ENCODE results near the gene WFS1.

WFS1 gene

DNA sequence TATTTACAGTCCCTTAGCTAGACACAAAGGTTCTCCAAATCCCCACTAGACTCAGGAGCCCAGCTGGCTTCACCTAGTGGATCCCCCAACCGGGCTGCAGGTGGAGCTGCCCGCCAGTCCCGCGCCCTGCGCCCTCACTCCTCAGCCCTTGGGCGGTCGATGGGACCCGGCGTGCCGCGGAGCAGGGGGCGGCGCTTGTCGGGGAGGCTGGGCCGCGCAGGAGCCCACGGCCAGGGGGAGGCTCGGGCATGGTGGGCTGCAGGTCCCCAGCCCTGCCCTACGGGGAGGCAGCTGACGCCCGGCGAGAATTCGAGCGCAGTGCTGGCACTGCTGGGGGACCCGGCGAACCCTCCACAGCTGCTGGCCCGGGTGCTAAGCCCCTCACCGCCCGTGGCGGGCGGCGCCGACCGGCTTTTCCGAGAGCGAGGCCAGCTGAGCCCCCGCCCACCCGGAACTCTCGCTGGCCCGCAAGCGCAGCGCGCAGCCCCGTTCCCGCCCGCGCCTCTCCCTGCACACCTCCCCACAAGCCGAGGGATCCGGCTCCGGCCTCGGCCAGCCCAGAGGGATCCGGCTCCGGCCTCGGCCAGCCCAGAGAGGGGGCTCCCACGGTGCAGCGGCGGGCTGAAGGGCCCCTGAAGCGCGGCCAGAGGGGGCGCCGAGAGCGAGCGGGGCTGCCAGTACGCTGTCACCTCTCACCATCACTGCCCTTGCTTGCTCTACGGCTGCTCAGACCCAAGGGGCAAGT is 39.4 kb downstream of the WFS1 start:
- DNase-seq, result no peak
- Histone ChIP-seq H3K4me1 (ENCODE audit: low read length) (no peaks in the 10 kb centered on the region), H3F3A (ENCODE audit: insufficient read depth, low read length) (no peaks in the 10 kb centered on the region), H3K9ac (ENCODE audit: low read length) (no peak overlapping the region), H4K20me1 (ENCODE audit: insufficient read depth, low read length) (no peaks in the 10 kb centered on the region), H3K36me3 (replicated peaks; ENCODE audit: insufficient read depth, low read length) (no peaks in the 10 kb centered on the region), H3K9me3 (replicated peaks; ENCODE audit: insufficient read depth, low read length) (no peaks in the 10 kb centered on the region), H3K9me2 (replicated peaks; ENCODE audit: insufficient read depth, low read length) (no peaks in the 10 kb centered on the region), H3K4me3 (ENCODE audit: low read length) (no peak overlapping the region), H2AFZ (ENCODE audit: low read length) (no peak overlapping the region), H3K79me2 (ENCODE audit: low read length) (no peaks in the 10 kb centered on the region), H3K27me3 (replicated peaks; ENCODE audit: insufficient read depth, low read length) (peaks cover 10% of the 10 kb centered on the region), H3K27ac (ENCODE audit: low read length) (no peak overlapping the region), H3K4me2 (ENCODE audit: low read depth, low read length) (no peak overlapping the region)
- TF ChIP-seq EZH2phosphoT487 (IDR thresholded peaks at IDR 0.05; ENCODE audit: low read length) (no peak), EZH2 (optimal IDR thresholded peaks at IDR 0.05; ENCODE audit: low read depth, low read length) (no peak)
- TF ChIP-seq, protein P1, sequence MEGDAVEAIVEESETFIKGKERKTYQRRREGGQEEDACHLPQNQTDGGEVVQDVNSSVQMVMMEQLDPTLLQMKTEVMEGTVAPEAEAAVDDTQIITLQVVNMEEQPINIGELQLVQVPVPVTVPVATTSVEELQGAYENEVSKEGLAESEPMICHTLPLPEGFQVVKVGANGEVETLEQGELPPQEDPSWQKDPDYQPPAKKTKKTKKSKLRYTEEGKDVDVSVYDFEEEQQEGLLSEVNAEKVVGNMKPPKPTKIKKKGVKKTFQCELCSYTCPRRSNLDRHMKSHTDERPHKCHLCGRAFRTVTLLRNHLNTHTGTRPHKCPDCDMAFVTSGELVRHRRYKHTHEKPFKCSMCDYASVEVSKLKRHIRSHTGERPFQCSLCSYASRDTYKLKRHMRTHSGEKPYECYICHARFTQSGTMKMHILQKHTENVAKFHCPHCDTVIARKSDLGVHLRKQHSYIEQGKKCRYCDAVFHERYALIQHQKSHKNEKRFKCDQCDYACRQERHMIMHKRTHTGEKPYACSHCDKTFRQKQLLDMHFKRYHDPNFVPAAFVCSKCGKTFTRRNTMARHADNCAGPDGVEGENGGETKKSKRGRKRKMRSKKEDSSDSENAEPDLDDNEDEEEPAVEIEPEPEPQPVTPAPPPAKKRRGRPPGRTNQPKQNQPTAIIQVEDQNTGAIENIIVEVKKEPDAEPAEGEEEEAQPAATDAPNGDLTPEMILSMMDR (IDR thresholded peaks at IDR 0.05; ENCODE audit: low read length), result no peak

GRCh38 chr4:6309777-6310176 is 40.1 kb downstream of the WFS1 start:
- no peaks in the 10 kb centered on the region for H3K9me3 ChIP-seq (replicated peaks; ENCODE audit: insufficient read depth, low read length)
- H2AFZ ChIP-seq (ENCODE audit: low read length), result no peak overlapping the region
- no peaks in the 10 kb centered on the region for H3K4me1 ChIP-seq (ENCODE audit: low read length)
- no peak overlapping the region for H3K27ac ChIP-seq (ENCODE audit: low read length)
- H3K9ac ChIP-seq (ENCODE audit: low read length), result no peak overlapping the region
- no peak overlapping the region for H3K4me2 ChIP-seq (ENCODE audit: low read depth, low read length)
- H3K36me3 ChIP-seq (replicated peaks; ENCODE audit: insufficient read depth, low read length), result no peaks in the 10 kb centered on the region
- DNase-seq, result no peak
- H3K9me2 ChIP-seq (replicated peaks; ENCODE audit: insufficient read depth, low read length), result no peaks in the 10 kb centered on the region
- H3K27me3 ChIP-seq (replicated peaks; ENCODE audit: insufficient read depth, low read length), result peaks cover 14% of the 10 kb centered on the region
- no peak overlapping the region for H3K4me3 ChIP-seq (ENCODE audit: low read length)
- no peak for TF ChIP-seq EZH2 (optimal IDR thresholded peaks at IDR 0.05; ENCODE audit: low read depth, low read length)
- TF ChIP-seq, protein P1 (IDR thresholded peaks at IDR 0.05; ENCODE audit: low read length), result no peak
- H4K20me1 ChIP-seq (ENCODE audit: insufficient read depth, low read length), result no peaks in the 10 kb centered on the region
- H3F3A ChIP-seq (ENCODE audit: insufficient read depth, low read length), result no peaks in the 10 kb centered on the region
- H3K79me2 ChIP-seq (ENCODE audit: low read length), result no peaks in the 10 kb centered on the region

GRCh38 chr4:6313216-6313615 is 43.6 kb downstream of the WFS1 start:
- H3K27ac ChIP-seq (ENCODE audit: low read length), result no peak overlapping the region
- no peaks in the 10 kb centered on the region for H3K4me1 ChIP-seq (ENCODE audit: low read length)
- no peak overlapping the region for H2AFZ ChIP-seq (ENCODE audit: low read length)
- no peaks in the 10 kb centered on the region for H3K36me3 ChIP-seq (replicated peaks; ENCODE audit: insufficient read depth, low read length)
- no peak for DNase-seq
- no peak overlapping the region for H3K4me3 ChIP-seq (ENCODE audit: low read length)
- peaks cover 45% of the 10 kb centered on the region for H3K27me3 ChIP-seq (replicated peaks; ENCODE audit: insufficient read depth, low read length)
- no peaks in the 10 kb centered on the region for H4K20me1 ChIP-seq (ENCODE audit: insufficient read depth, low read length)
- H3K4me2 ChIP-seq (ENCODE audit: low read depth, low read length), result no peak overlapping the region
- no peaks in the 10 kb centered on the region for H3K9me3 ChIP-seq (replicated peaks; ENCODE audit: insufficient read depth, low read length)
- H3K9ac ChIP-seq (ENCODE audit: low read length), result no peak overlapping the region
- no peaks in the 10 kb centered on the region for H3K79me2 ChIP-seq (ENCODE audit: low read length)
- H3F3A ChIP-seq (ENCODE audit: insufficient read depth, low read length), result no peaks in the 10 kb centered on the region
- no peaks in the 10 kb centered on the region for H3K9me2 ChIP-seq (replicated peaks; ENCODE audit: insufficient read depth, low read length)
- no peak for TF ChIP-seq EZH2phosphoT487 (IDR thresholded peaks at IDR 0.05; ENCODE audit: low read length)
- TF ChIP-seq, protein P1 (IDR thresholded peaks at IDR 0.05; ENCODE audit: low read length), result no peak
- no peak for TF ChIP-seq EZH2 (optimal IDR thresholded peaks at IDR 0.05; ENCODE audit: low read depth, low read length)
